Smooth muscle cell of the brain vasculature (primary cell): ENCODE measurements around the gene CALML4.
"Not testable (repeated sequence)": the region's sequence is repeated elsewhere in the genome, so short reads cannot be mapped to it uniquely, and the experiment has no call there.

ENCODE experiments used
- DNase-seq: peaks from one replicate; pipeline ENCODE4 v3.0.0-alpha.2; 2012; ENCODE audit warnings: low read depth, low spot score

Gene CALML4

GRCh38 chr15:68204776-68205557 is at the start of gene CALML4:
CALML4 (minus strand) TSS chr15:68205332; CDS start chr15:68205247, 85 bp downstream.
- no peak for DNase-seq

GRCh38 chr15:68252925-68253534 is 47.9 kb upstream of the CALML4 start:
- no peak for DNase-seq

GRCh38 chr15:68249058-68249713 is 44.1 kb upstream of the CALML4 start:
- no peak for DNase-seq

GRCh38 chr15:68244235-68244634 is 39.1 kb upstream of the CALML4 start:
- no peak for DNase-seq

- no peak for DNase-seq
Observed at GRCh38 chr15:68241088-68241935, 36.2 kb upstream of the CALML4 start.

GRCh38 chr15:68239025-68239424 is 33.9 kb upstream of the CALML4 start:
- DNase-seq, result no peak

- DNase-seq, result no peak
Observed at GRCh38 chr15:68235022-68235421, 29.9 kb upstream of the CALML4 start.

- not testable (repeated sequence) for DNase-seq
Observed at GRCh38 chr15:68234520-68234919, 29.4 kb upstream of the CALML4 start.

- DNase-seq, result no peak
Observed at GRCh38 chr15:68234060-68234459, 28.9 kb upstream of the CALML4 start.

- no peak for DNase-seq
Observed at GRCh38 chr15:68232937-68233336, 27.8 kb upstream of the CALML4 start.

GRCh38 chr15:68232449-68232848 is 27.3 kb upstream of the CALML4 start:
- DNase-seq, result no peak

- DNase-seq, result no peak
Observed at GRCh38 chr15:68231102-68231818, 26.1 kb upstream of the CALML4 start.

- DNase-seq, result no peak
Observed at GRCh38 chr15:68230157-68231100, 25.3 kb upstream of the CALML4 start.

- DNase-seq, result peak; percentile 21
Observed at GRCh38 chr15:68229386-68230156, 24.4 kb upstream of the CALML4 start, which contains the start of gene CLN6. CLN6 (minus strand) TSS chr15:68229728; CDS start chr15:68229584, 144 bp downstream.

- no peak for DNase-seq
Observed at GRCh38 chr15:68228971-68229385, 23.8 kb upstream of the CALML4 start.

GRCh38 chr15:68228143-68228970 is 23.2 kb upstream of the CALML4 start:
- no peak for DNase-seq

- DNase-seq, result no peak
Observed at GRCh38 chr15:68227643-68228142, 22.6 kb upstream of the CALML4 start.

GRCh38 chr15:68225442-68225841 is 20.3 kb upstream of the CALML4 start:
- not testable (repeated sequence) for DNase-seq
